ENCODE results near the gene FAM171A2.
"Not testable (repeated sequence)": the region's sequence is repeated elsewhere in the genome, so short reads cannot be mapped to it uniquely, and the experiment has no call there.

Gene FAM171A2

DNA sequence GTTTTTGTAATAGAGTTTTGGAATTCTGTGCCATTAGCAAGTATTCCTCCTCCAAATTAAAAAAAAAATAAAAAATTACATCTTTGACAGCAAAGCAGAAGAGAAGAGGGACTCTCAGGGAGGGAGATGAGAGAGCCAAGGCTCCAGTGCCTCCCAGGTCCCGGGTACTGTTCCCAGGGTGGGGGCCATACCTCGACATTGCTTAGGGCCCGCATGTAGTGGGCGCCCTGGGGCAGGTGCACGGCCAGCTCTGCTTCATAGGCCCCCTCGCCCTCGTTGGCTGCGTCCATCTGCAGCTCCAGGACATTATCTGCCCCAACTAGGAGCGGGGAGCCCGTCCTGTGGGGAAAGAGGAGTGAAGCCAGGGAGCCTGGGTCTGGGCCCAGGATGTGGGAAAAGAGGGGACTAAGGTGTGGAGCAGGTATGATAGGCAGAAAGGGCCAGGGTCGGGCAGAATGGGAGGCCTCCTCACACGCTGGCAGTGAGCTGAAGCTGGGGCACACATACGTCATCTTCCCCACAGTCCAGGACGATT, 14.6 kb upstream of the FAM171A2 start:
- no peak overlapping the region for H3K27ac Mint-ChIP-seq (ENCODE audit: low read depth)
- no peak for ATAC-seq (replicated peaks; ENCODE audit: extremely low read depth, poor library complexity, severe bottlenecking)
- H3K9me3 Mint-ChIP-seq = no peaks in the 10 kb centered on the region
- H3K4me3 Mint-ChIP-seq = no peak overlapping the region
- H3K27me3 Mint-ChIP-seq = peaks cover 29% of the 10 kb centered on the region
- H3K4me1 Mint-ChIP-seq = no peaks in the 10 kb centered on the region
- peaks cover 4% of the 10 kb centered on the region for H3K36me3 Mint-ChIP-seq (ENCODE audit: insufficient read depth)
- DNase-seq (ENCODE audit: low spot score in 2 of 2) = no peak

- Mint-ChIP-seq H3K27me3 (peaks cover 26% of the 10 kb centered on the region), H3K4me1 (no peaks in the 10 kb centered on the region), H3K4me3 (no peak overlapping the region), H3K9me3 (no peaks in the 10 kb centered on the region), H3K27ac (ENCODE audit: low read depth) (no peak overlapping the region), H3K36me3 (ENCODE audit: insufficient read depth) (peaks cover 4% of the 10 kb centered on the region)
- no peak for ATAC-seq (replicated peaks; ENCODE audit: extremely low read depth, poor library complexity, severe bottlenecking)
- no peak for DNase-seq (ENCODE audit: low spot score in 2 of 2)
Observed at GRCh38 chr17:44376779-44377178, 13.1 kb upstream of the FAM171A2 start.

DNA sequence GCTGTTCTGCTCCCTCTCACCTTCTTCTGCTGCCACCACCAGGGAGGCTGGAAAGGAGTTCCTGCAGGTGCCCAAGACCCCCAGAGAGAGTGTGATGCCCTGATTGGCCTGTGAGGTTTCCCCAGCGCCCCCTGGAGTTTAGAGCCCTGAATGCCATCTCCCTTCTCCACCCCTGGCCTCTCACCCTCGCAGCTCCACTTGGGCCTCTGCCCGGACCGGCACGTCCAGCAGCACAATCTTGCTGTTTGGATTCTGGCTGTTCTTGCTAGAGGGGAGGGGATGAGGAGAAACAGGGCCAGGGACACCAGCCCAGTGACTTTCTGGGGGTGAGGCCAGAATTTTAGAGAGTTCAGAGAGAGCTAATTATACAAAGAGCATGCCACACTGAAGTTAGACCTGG, 12.5 kb upstream of the FAM171A2 start:
- Mint-ChIP-seq H3K36me3 (ENCODE audit: insufficient read depth) (peaks cover 4% of the 10 kb centered on the region), H3K4me1 (no peaks in the 10 kb centered on the region), H3K27ac (ENCODE audit: low read depth) (no peak overlapping the region), H3K4me3 (no peak overlapping the region), H3K9me3 (no peaks in the 10 kb centered on the region), H3K27me3 (peaks cover 29% of the 10 kb centered on the region)
- ATAC-seq (replicated peaks; ENCODE audit: extremely low read depth, poor library complexity, severe bottlenecking) (no peak), DNase-seq (ENCODE audit: low spot score in 2 of 2) (no peak)

DNA sequence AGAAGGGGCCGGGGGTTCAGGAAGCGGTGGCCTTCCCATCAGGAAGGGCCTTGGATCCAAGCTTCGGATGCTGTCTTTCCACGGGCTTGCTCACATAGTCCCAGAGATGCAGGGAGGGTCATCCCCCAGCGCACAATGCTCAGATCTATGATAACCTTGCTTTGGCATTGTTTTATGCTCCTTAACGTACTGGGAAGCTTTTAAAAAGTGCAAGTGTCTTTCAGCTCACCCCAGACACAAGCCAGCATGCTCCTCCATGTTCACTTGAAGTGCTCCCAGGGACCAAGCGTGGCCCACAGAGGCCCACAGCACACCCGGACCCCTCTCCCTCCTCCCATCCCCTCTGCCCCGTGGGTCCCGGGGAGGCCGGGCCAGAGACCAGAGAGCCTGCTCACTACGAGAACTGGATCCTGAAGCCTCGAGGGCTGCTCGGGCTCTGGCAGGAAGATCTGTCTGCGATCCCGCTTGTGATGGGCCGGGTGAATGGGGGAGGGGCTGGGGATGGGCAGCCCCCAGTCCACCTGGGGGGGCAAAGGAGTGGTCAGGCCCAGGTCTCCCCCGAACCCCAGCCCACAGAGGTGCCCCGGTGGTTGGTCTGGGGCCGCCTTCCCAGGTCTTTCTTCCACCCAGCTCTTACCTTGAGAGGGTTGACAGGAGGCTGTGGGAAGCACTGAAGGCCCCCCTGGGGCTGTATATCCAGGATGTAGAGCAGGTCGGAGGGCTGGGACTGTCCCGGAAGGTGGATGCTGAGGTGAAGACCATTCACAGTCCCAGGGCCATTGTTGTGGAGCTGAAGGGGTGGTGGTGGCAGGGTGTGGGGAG, 11.8 kb upstream of the FAM171A2 start:
- no peak for DNase-seq (ENCODE audit: low spot score in 2 of 2)
- no peaks in the 10 kb centered on the region for H3K9me3 Mint-ChIP-seq
- no peak for ATAC-seq (replicated peaks; ENCODE audit: extremely low read depth, poor library complexity, severe bottlenecking)
- peaks cover 33% of the 10 kb centered on the region for H3K27me3 Mint-ChIP-seq
- H3K27ac Mint-ChIP-seq (ENCODE audit: low read depth) = no peak overlapping the region
- H3K36me3 Mint-ChIP-seq (ENCODE audit: insufficient read depth) = peaks cover 2% of the 10 kb centered on the region
- H3K4me3 Mint-ChIP-seq = no peak overlapping the region
- no peaks in the 10 kb centered on the region for H3K4me1 Mint-ChIP-seq

DNA sequence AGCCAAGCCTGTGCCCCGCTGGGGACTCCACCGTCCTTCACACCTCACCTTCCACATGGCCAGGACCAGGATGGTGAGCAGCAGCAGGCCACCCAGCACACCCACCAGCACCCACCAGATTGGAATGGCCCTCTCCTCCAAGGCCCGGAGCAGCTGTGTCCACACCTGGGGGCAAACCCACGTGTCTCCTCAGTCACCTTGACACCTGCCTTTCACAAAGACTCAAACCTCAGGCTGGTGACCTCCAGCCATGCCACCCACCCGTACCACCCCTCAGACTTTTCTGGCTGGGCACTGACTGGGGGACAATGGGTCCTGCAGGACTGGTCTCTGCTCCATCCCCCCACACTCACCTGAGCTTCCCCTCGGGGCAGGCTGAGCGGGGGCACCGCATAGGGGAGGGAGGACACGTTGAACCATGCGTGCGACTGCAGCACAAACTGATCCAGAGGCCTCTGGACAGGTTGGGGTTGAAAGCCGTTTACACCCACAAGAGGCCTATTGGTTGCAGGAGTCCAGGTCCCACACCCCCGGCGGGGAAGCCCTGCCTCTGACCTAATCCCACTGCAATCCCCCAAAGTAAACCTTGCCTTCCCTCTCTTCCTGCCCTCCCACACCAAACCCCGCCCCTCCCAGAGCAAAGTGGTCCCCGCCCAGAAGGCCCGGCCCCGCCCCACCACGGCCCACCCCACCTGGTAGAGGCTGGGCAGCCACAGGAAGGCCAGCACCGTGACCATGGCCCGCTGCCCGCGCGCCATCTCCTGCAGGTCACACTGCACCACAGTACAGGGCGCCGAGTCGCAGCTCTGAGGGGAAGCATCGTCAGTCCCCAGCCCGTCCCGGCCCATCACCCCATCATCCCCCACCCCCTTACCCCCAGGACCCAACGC, 10.9 kb upstream of the FAM171A2 start:
- H3K4me3 Mint-ChIP-seq = no peak overlapping the region
- no peaks in the 10 kb centered on the region for H3K36me3 Mint-ChIP-seq (ENCODE audit: insufficient read depth)
- peaks cover 33% of the 10 kb centered on the region for H3K27me3 Mint-ChIP-seq
- no peaks in the 10 kb centered on the region for H3K9me3 Mint-ChIP-seq
- ATAC-seq (replicated peaks; ENCODE audit: extremely low read depth, poor library complexity, severe bottlenecking) = no peak
- no peak for DNase-seq (ENCODE audit: low spot score in 2 of 2)
- H3K27ac Mint-ChIP-seq (ENCODE audit: low read depth) = no peak overlapping the region
- H3K4me1 Mint-ChIP-seq = no peaks in the 10 kb centered on the region

DNA sequence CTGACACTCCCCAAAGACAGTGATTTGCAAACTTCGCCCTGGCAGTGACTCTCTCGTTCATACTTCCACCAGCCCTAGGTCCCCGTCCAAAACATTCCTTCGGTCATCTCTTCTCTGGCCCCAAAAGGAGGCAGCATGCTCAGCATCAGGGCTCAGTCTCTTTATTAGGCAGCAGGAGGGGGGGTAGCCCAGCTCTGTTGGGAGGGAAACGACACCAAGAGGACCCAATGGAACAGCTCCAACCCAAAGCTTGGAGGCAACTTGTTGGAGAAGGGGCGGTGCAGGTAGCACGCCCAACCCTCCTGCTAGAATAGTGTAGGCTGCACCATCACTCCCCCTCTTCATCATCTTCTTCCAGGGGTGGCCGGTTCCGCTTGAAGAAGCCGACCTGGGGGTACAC, 8.4 kb upstream of the FAM171A2 start:
- H3K36me3 Mint-ChIP-seq (ENCODE audit: insufficient read depth) = no peaks in the 10 kb centered on the region
- H3K27ac Mint-ChIP-seq (ENCODE audit: low read depth) = no peak overlapping the region
- ATAC-seq (replicated peaks; ENCODE audit: extremely low read depth, poor library complexity, severe bottlenecking) = no peak
- H3K9me3 Mint-ChIP-seq = no peaks in the 10 kb centered on the region
- peaks cover 48% of the 10 kb centered on the region for H3K27me3 Mint-ChIP-seq
- no peaks in the 10 kb centered on the region for H3K4me1 Mint-ChIP-seq
- DNase-seq (ENCODE audit: low spot score in 2 of 2) = no peak
- H3K4me3 Mint-ChIP-seq = no peak overlapping the region

DNA sequence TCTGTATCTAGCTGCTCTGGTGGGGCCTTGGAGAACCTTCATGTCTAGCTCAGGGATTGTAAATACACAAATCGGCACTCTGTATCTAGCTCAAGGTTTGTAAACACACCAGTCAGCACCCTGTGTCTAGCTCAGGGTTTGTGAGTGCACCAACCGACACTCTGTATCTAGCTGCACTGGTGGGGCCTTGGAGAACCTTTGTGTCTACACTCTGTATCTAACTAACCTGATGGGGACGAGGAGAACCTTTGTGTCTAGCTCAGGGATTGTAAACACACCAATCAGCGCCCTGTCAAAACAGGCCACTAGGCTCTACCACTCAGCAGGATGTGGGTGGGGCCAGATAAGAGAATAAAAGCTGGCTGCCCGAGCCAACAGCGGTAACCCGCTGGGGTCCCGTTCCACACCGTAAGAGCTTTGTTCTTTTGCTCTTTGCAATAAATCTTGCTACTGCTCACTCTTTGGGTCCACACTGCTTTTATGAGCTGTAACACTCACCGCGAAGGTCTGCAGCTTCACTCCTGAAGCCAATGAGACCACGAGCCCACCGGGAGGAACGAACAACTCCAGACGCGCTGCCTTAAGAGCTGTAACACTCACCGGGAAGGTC, 5.9 kb upstream of the FAM171A2 start:
- ATAC-seq (replicated peaks; ENCODE audit: extremely low read depth, poor library complexity, severe bottlenecking); H3K36me3 Mint-ChIP-seq (ENCODE audit: insufficient read depth); H3K4me1 Mint-ChIP-seq; H3K9me3 Mint-ChIP-seq; DNase-seq (ENCODE audit: low spot score in 2 of 2); H3K27ac Mint-ChIP-seq (ENCODE audit: low read depth): not testable (repeated sequence)
- Mint-ChIP-seq H3K27me3 (peaks cover 67% of the 10 kb centered on the region), H3K4me3 (peak overlapping the region; percentile 27)

DNA sequence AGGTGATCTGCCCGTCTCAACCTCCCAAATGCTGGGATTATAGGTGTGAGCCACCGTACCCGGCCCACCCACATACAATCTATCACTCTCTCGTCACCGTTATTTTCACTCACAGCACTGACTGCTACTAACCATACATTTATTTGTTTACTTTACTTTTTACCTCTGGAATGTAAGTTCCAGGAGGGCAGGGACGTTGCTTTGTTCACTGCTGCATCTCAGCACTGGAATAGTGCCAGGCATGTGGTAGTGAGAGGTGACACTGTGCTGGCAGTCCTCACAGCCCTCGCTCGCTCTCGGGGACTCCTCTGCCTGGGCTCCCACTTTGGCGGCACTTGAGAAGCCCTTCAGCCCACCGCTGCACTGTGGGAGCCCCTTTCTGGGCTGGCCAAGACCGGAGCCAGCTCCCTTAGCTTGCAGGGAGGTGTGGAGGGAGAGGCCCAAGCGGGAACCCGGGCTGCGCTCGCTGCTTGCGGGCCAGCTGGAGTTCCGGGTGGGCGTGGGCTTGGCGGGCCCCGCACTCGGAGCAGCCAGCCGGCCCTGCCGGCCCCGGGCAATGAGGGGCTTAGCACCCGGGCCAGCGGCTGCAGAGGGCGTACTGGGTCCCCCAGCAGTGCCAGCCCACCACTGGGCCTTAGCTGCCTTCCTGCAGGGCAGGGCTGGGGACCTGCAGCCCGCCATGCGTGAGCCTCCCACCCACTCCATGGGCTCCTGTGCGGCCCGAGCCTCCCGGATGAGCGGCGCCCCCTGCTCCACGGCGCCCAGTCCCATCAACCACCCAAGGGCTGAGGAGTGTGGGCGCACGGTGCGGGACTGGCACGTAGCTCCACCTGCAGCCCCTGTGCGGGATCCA, 5.0 kb upstream of the FAM171A2 start:
- peaks cover 69% of the 10 kb centered on the region for H3K27me3 Mint-ChIP-seq
- ATAC-seq (replicated peaks; ENCODE audit: extremely low read depth, poor library complexity, severe bottlenecking); H3K4me3 Mint-ChIP-seq; H3K36me3 Mint-ChIP-seq (ENCODE audit: insufficient read depth); H3K27ac Mint-ChIP-seq (ENCODE audit: low read depth); DNase-seq (ENCODE audit: low spot score in 2 of 2); H3K9me3 Mint-ChIP-seq; H3K4me1 Mint-ChIP-seq: not testable (repeated sequence)

- no peak for ATAC-seq (replicated peaks; ENCODE audit: extremely low read depth, poor library complexity, severe bottlenecking)
- no peak overlapping the region for H3K4me3 Mint-ChIP-seq
- H3K27me3 Mint-ChIP-seq = peaks cover 60% of the 10 kb centered on the region
Observed at GRCh38 chr17:44367231-44367979, 3.8 kb upstream of the FAM171A2 start.

DNA sequence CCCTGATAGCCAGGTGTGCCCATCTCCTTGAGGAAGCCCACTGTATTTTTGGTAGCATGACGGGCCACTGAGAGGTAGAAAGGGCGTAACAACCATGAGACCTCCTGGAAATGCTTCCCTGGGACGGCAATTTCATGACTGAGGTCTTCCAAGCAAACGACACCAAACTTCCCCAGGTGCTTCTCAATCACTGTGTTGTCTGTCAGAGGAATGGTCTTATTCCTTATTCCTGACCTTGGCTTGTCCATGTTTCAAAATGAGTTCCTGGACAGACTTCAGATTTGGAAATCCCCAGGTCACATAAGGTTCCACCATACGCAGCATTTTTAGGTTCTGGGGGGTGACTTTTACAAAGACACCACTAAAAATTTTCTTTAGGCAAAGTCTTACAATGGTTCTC, 1.4 kb upstream of the FAM171A2 start:
- DNase-seq (ENCODE audit: low spot score in 2 of 2); H3K36me3 Mint-ChIP-seq (ENCODE audit: insufficient read depth); H3K4me1 Mint-ChIP-seq; ATAC-seq (replicated peaks; ENCODE audit: extremely low read depth, poor library complexity, severe bottlenecking); H3K9me3 Mint-ChIP-seq; H3K27ac Mint-ChIP-seq (ENCODE audit: low read depth): not testable (repeated sequence)
- H3K4me3 Mint-ChIP-seq = peak overlapping the region; percentile 71
- peaks cover 51% of the 10 kb centered on the region for H3K27me3 Mint-ChIP-seq

More at GRCh38 chr17:44367231-44367979, 3.8 kb upstream of the FAM171A2 start:
- Mint-ChIP-seq H3K9me3 (no peaks in the 10 kb centered on the region), H3K4me1 (no peaks in the 10 kb centered on the region), H3K27ac (ENCODE audit: low read depth) (no peak overlapping the region), H3K36me3 (ENCODE audit: insufficient read depth) (no peaks in the 10 kb centered on the region)
- no peak for DNase-seq (ENCODE audit: low spot score in 2 of 2)

GRCh38 chr17:44362949-44363612, 572 bp downstream of the FAM171A2 start:
- Mint-ChIP-seq H3K9me3 (no peaks in the 10 kb centered on the region), H3K27me3 (peaks cover 46% of the 10 kb centered on the region), H3K36me3 (ENCODE audit: insufficient read depth) (peaks cover 2% of the 10 kb centered on the region), H3K27ac (ENCODE audit: low read depth) (no peak overlapping the region), H3K4me1 (no peaks in the 10 kb centered on the region), H3K4me3 (peak overlapping the region; percentile 65)
- peak; percentile 39 for ATAC-seq (replicated peaks; ENCODE audit: extremely low read depth, poor library complexity, severe bottlenecking)
- no peak for DNase-seq (ENCODE audit: low spot score in 2 of 2)
